GM21723 (cell line): Measurements from ENCODE around the gene PEPD.

ENCODE experiments used
- ATAC-seq: cut with Tn5 transposase; IDR thresholded peaks from one replicate; pipeline ENCODE4 v1.9.1; 2021; ENCODE audit warnings: mild to moderate bottlenecking, moderate library complexity; ENCODE audit not compliant: unreplicated experiment

PEPD gene

GRCh38 chr19:33429891-33430673 is 91.5 kb downstream of the PEPD start:
- no peak for ATAC-seq

GRCh38 chr19:33428627-33429125 is 92.9 kb downstream of the PEPD start:
- ATAC-seq = no peak

GRCh38 chr19:33427801-33428626 is 93.6 kb downstream of the PEPD start:
- no peak for ATAC-seq

- ATAC-seq = no peak
These were observed 94.8 kb downstream of the PEPD start for GRCh38 chr19:33426621-33427361.

GRCh38 chr19:33424181-33424580 is 97.4 kb downstream of the PEPD start:
- no peak for ATAC-seq

GRCh38 chr19:33422369-33423180 is 99.0 kb downstream of the PEPD start:
- no peak for ATAC-seq

GRCh38 chr19:33421368-33421767 is 100.2 kb downstream of the PEPD start:
- ATAC-seq = no peak

- no peak for ATAC-seq
These were observed 100.8 kb downstream of the PEPD start for GRCh38 chr19:33420821-33421220.

GRCh38 chr19:33419788-33420130 is 101.8 kb downstream of the PEPD start:
- no peak for ATAC-seq

- ATAC-seq = no peak
These were observed 102.5 kb downstream of the PEPD start for GRCh38 chr19:33418871-33419787.

- ATAC-seq = no peak
These were observed 103.1 kb downstream of the PEPD start for GRCh38 chr19:33418461-33418860.

- ATAC-seq = no peak
These were observed 103.8 kb downstream of the PEPD start for GRCh38 chr19:33417751-33418150.

GRCh38 chr19:33416307-33417215 is 105.0 kb downstream of the PEPD start:
- ATAC-seq = peak; percentile 60

GRCh38 chr19:33414667-33415605 is 106.7 kb downstream of the PEPD start:
- ATAC-seq = no peak

- no peak for ATAC-seq
These were observed 107.5 kb downstream of the PEPD start for GRCh38 chr19:33413868-33414666.

GRCh38 chr19:33413426-33413725 is 108.2 kb downstream of the PEPD start:
- ATAC-seq = no peak
